DMS53 treated with DMSO at 0.1 percent for 48 hours (cell line): ENCODE results near the gene DDO.

Experiments
- DNase-seq: peaks from one replicate; lab custom pipeline; 2025; ENCODE audit not compliant: unreplicated experiment; lab: John Stamatoyannopoulos, UW

The DDO gene, protein sequence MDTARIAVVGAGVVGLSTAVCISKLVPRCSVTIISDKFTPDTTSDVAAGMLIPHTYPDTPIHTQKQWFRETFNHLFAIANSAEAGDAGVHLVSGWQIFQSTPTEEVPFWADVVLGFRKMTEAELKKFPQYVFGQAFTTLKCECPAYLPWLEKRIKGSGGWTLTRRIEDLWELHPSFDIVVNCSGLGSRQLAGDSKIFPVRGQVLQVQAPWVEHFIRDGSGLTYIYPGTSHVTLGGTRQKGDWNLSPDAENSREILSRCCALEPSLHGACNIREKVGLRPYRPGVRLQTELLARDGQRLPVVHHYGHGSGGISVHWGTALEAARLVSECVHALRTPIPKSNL

GRCh38 chr6:110415086-110415916, at the start of gene DDO:
DDO (minus strand) TSS chr6:110415575; CDS start chr6:110413462, 2,113 bp downstream.
- peak; percentile 42 for DNase-seq

GRCh38 chr6:110462884-110463481, 47.6 kb upstream of the DDO start:
- no peak for DNase-seq

DNA sequence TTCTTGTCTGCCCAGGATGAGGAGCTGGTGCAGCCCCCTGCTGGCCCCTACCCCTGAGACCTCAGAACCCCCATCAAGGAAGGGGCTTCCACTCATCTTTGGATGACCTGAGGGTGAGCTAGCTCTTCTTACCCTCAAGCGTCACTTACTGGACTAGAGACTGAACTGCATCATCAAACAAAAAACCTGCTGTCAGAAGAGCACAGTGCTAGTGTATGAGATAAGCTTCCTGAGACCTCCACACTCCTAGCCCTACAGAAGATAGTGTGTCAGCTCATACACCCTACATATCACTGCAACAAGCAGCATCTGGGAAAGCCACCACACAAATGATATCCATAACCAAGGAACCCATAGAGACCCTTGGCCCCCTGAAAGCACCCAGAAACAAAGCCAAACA, 46.0 kb upstream of the DDO start:
- DNase-seq: no peak

- DNase-seq: no peak
These were observed 43.8 kb upstream of the DDO start for GRCh38 chr6:110459137-110459536.

- DNase-seq: no peak
These were observed 43.1 kb upstream of the DDO start for GRCh38 chr6:110458476-110458875.

DNA sequence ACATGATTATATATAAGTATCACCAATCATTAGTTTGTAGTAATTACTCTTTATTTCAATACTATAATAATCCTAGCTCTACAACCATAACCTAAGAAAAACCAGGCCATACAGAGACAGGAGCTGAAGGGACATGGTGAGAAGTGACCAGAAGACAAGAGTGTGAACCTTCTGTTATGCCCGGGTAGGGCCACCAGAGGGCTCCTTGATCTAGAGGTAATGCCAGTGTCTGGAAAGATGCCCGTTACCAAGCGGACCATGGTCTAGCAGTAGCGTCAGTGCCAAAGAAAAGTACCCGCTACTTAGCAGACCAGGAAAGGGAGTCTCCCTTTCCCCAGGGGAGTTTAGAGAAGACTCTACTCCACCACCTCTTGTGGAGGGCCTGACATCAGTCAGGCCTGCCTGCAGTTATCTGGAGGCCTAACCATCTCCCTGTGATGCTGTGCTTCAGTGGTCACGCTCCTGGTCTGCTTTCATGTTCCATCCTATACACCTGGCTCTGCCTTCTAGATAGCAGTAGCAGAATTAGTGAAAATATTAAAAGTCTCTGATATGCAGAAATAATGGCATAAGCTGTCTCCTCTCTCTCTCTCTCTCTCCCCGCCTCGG, 42.3 kb upstream of the DDO start:
- DNase-seq: peak; percentile 59

GRCh38 chr6:110456694-110457093, 41.3 kb upstream of the DDO start:
- DNase-seq: no peak

DNA sequence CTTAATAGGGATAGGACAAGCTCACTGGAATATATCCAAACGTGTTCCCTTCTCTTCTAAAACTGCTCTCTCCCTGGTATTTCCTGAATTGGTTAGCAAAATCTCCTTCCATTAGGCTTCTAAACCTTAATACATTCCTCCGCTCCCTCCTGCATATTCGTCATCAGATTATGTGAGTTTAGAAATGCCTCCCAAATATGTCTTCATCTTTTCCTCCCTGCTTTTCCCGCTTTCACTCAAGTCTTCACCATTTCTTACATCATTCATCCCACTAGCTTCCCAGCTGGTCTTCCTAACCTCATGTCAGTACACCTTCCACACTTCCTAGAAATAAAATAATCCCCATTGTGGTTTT, 34.1 kb upstream of the DDO start:
- no peak for DNase-seq

GRCh38 chr6:110448846-110449540, 33.6 kb upstream of the DDO start:
- no peak for DNase-seq

GRCh38 chr6:110447761-110448160, 32.4 kb upstream of the DDO start:
- no peak for DNase-seq

- no peak for DNase-seq
These were observed 31.0 kb upstream of the DDO start for GRCh38 chr6:110446405-110446804.

GRCh38 chr6:110440026-110440425, 24.7 kb upstream of the DDO start:
- DNase-seq: no peak

DNA sequence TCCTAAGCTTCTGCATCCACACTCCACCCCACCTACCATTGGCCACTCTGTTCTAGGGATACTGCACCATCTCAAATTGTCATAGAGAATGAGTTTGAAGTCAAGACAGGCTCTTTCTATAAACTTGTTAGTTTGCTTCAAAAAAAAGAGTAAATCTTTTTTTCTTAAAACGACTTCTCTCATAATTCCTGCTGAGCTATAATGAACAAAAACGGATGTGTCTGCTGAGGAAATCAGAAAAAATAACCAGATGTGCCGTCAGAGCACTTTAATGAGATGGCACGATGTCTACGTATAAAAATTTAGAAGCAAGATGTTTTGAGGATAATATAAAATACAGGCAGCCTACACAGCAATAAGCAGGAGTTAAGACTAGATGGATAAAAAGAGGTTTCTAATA, 24.0 kb upstream of the DDO start:
- DNase-seq: no peak

DNA sequence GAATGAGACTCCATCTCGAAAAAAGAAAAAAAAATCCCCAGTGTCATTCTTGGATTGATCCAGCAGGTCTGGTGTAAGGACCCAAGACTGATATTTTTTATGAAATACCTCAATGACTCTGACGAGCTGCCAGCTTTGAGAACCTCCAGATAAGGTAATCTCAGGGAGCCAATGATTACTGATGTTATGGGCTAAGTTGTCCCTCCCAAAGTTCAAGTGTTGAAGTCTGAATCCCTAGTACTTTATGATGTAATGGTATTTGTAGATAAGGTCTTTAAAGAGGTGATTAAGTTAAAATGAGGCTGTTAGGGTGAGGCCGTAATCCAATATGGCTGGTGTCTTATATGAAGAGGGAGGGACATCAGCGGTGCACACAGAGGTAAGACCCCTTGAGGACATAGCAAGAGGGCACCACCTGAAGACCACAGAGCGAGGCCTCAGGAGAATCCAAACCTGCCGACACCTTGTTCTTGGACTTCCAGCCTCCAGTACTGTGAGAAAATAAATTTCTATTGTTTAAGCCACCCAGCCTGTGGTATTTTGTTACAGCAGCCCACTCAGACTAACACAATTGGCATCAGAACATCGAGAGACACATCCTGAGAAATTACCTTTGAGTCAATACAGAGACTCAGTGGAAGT, 19.7 kb upstream of the DDO start:
- no peak for DNase-seq

GRCh38 chr6:110432285-110432900, 17.0 kb upstream of the DDO start:
- no peak for DNase-seq

GRCh38 chr6:110430741-110431140, 15.4 kb upstream of the DDO start:
- no peak for DNase-seq

DNA sequence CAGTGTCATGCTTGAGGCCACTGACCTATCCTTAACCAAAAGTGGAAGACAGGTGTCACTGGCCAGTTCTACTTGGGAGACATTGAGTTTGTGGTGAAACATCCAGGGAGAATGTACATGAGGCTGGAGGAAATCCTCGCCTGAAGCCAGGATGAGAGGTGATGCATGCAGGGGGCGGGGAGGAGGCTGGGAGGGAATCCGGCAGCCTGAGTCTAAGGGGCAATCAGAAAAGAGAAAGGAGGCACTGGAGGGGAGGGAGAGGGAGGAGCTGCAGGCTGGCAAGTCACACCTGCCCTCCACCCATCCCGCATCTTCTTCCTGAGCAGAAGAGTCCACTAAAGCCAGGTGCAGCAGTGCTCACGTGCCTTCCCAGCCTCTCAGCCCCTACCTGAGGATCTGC, 14.9 kb upstream of the DDO start:
- DNase-seq: peak; percentile 35

DNA sequence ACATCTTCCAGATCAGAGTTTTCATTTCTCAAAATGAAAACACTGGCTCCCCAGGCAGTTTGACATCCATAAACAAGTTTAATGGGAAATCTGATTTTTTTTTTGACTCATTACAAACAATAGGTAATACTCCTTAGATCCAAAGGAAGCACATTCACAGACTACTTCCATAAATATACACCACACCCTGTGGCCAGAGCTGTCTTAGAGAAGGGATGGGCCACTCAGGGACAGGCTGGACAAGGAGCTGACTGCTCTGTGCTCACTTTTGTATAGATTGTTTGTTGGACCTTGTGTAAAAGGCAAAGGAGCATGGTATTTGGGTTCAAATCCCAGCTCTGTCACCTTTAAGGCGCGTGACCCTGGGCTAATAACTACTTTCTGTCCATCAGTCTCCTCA, 12.8 kb upstream of the DDO start:
- DNase-seq: no peak

DNA sequence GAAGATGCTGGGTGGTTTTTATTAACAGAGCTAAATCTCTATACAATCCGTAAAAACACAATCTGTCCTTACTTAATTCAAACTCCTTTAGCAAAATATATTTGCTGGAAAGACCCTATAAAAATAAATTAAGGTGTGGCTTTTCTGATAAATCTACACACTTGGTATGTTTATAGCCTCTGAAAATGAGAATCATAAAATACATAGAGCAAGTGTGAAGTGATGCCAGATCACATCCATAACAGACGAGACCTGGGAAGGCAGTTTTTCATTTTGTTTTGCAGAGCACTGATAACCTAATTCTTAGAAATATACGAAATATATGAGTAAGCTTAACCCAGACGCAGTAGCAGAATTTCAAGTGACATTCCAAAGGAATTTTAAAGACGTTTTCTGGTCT, 10.4 kb upstream of the DDO start:
- DNase-seq: no peak

GRCh38 chr6:110422444-110422822, 7.1 kb upstream of the DDO start:
- no peak for DNase-seq
